RWPE2 (cell line): ENCODE data around the gene TANGO2.
A peak's percentile ranks its signal among the peaks of the same experiment; 100 is the strongest.

Experiments used
- ATAC-seq: fragments of 200-7000 bp; cut with Tn5 transposase; 3 replicates; pipeline ENCODE4 v1.9.1; 2021; ENCODE audit warnings: low read depth
- DNase-seq: peaks from one replicate; pipeline ENCODE4 v3.0.0-alpha.2; 2020; ENCODE audit warnings: low spot score
- H3K27ac ChIP-seq: fragments of 450-650 bp; 2 replicates; pipeline ENCODE4 v1.5.1; 2017; ENCODE audit warnings: mild to moderate bottlenecking; ENCODE audit not compliant: poor library complexity, severe bottlenecking
- H3K27me3 ChIP-seq: fragments of 250-450 bp; sonication (Bioruptor Pico); 2 replicates; pipeline ENCODE4 v1.5.1; 2021; ENCODE audit warnings: mild to moderate bottlenecking, moderate library complexity; ENCODE audit not compliant: insufficient read depth, poor library complexity, severe bottlenecking
- H3K36me3 ChIP-seq: fragments of 250-450 bp; sonication (Bioruptor Pico); 2 replicates; pipeline ENCODE4 v1.5.1; 2020; ENCODE audit warnings: low read depth, mild to moderate bottlenecking, moderate library complexity
- H3K4me1 ChIP-seq: fragments of 250-450 bp; sonication (Bioruptor Pico); 2 replicates; pipeline ENCODE4 v1.5.1; 2021; ENCODE audit warnings: mild to moderate bottlenecking, moderate library complexity; ENCODE audit not compliant: insufficient read depth, poor library complexity, severe bottlenecking
- H3K4me3 ChIP-seq: fragments of 250-450 bp; sonication (Bioruptor Pico); 2 replicates; pipeline ENCODE4 v1.5.1; 2021; ENCODE audit warnings: mild to moderate bottlenecking, moderate library complexity; ENCODE audit not compliant: severe bottlenecking
- H3K9me3 ChIP-seq: fragments of 250-450 bp; sonication (Bioruptor Pico); 2 replicates; pipeline ENCODE4 v1.5.1; 2021; ENCODE audit warnings: mild to moderate bottlenecking, moderate library complexity; ENCODE audit not compliant: severe bottlenecking
- CTCF ChIP-seq: fragments of 450-650 bp; IDR thresholded peaks from one replicate; pipeline ENCODE4 v1.5.1; 2017; ENCODE audit warnings: mild to moderate bottlenecking, moderate library complexity; ENCODE audit not compliant: poor library complexity, severe bottlenecking

The TANGO2 gene

GRCh38 chr22:20019661-20020532, 1.0 kb upstream of the TANGO2 start:
- no peaks in the 10 kb centered on the region for H3K36me3 ChIP-seq
- H3K27ac ChIP-seq = no peak overlapping the region
- H3K4me3 ChIP-seq = peak overlapping the region; percentile 86
- H3K4me1 ChIP-seq = no peaks in the 10 kb centered on the region
- TF ChIP-seq CTCF = no peak
- H3K27me3 ChIP-seq = no peaks in the 10 kb centered on the region
- DNase-seq (peak; percentile 32), ATAC-seq (no peak)
- no peaks in the 10 kb centered on the region for H3K9me3 ChIP-seq

GRCh38 chr22:20021196-20022181, 579 bp downstream of the TANGO2 start:
- no peaks in the 10 kb centered on the region for H3K4me1 ChIP-seq
- no peak overlapping the region for H3K27ac ChIP-seq
- TF ChIP-seq CTCF = no peak
- no peaks in the 10 kb centered on the region for H3K27me3 ChIP-seq
- DNase-seq (peak; percentile 62), ATAC-seq (0 out of 3 replicates have a peak, but pooled peaks have one; percentile 3)
- peak overlapping the region; percentile 86 for H3K4me3 ChIP-seq
- H3K9me3 ChIP-seq = no peaks in the 10 kb centered on the region
- no peaks in the 10 kb centered on the region for H3K36me3 ChIP-seq

- Histone ChIP-seq H3K4me1 (no peaks in the 10 kb centered on the region), H3K27ac (no peak overlapping the region), H3K36me3 (no peaks in the 10 kb centered on the region), H3K4me3 (no peak overlapping the region), H3K27me3 (no peaks in the 10 kb centered on the region), H3K9me3 (no peaks in the 10 kb centered on the region)
- no peak for TF ChIP-seq CTCF
- ATAC-seq = no peak
- peak; percentile 27 for DNase-seq
Observed at GRCh38 chr22:20022231-20022977, 1.5 kb downstream of the TANGO2 start.

- H3K27ac ChIP-seq = no peak overlapping the region
- H3K9me3 ChIP-seq = no peaks in the 10 kb centered on the region
- H3K36me3 ChIP-seq = no peaks in the 10 kb centered on the region
- DNase-seq (peak; percentile 17), ATAC-seq (no peak)
- no peak overlapping the region for H3K4me3 ChIP-seq
- no peaks in the 10 kb centered on the region for H3K27me3 ChIP-seq
- H3K4me1 ChIP-seq = no peaks in the 10 kb centered on the region
- no peak for TF ChIP-seq CTCF
Observed at GRCh38 chr22:20022978-20023613, 2.2 kb downstream of the TANGO2 start.
